Keratinocyte (primary cell): ENCODE results near the gene C1orf174.

Experiments
- EZH2 ChIP-seq: IDR thresholded peaks from one replicate; pipeline ENCODE4 v1.6.1; 2012; ENCODE audit warnings: inconsistent platforms, mild to moderate bottlenecking, low read length, moderate library complexity
- TF ChIP-seq, protein P1 (sequence below), 3 experiments: IDR thresholded peaks in 1 of 3; conservative IDR thresholded peaks in 1 of 3; optimal IDR thresholded peaks in 1 of 3; 2 replicates in 2 of 3; 3 replicates in 1 of 3; pipeline versions ENCODE3 to v1.5.1; 2011; ENCODE audit warnings: low read length in 3 of 3, mild to moderate bottlenecking in 3 of 3, moderate library complexity in 2 of 3, control low read depth in 1 of 3, inconsistent platforms in 1 of 3; ENCODE audit not compliant: insufficient read depth in 2 of 3; ENCODE audit errors: extremely low read depth in 1 of 3

DNA sequence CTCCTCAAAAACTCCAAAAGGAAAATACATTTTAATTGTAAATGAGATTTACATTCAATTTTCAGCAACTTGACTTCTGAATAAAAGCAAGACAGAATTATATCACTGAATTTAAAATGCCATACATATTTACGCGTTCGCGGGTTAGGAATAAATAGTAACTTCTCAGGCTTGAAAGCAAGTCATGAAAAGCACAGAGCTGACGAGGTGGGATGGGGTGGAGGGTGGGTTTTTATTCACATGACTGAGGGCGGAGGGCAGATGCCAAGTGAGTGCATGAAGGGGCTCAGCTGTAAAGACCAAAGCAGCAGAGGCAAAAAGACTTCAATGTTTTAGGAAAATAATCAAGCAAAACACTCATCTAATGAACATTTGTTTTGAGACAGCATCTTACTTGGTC, 48.8 kb downstream of the C1orf174 start:
- TF ChIP-seq, protein P1, sequence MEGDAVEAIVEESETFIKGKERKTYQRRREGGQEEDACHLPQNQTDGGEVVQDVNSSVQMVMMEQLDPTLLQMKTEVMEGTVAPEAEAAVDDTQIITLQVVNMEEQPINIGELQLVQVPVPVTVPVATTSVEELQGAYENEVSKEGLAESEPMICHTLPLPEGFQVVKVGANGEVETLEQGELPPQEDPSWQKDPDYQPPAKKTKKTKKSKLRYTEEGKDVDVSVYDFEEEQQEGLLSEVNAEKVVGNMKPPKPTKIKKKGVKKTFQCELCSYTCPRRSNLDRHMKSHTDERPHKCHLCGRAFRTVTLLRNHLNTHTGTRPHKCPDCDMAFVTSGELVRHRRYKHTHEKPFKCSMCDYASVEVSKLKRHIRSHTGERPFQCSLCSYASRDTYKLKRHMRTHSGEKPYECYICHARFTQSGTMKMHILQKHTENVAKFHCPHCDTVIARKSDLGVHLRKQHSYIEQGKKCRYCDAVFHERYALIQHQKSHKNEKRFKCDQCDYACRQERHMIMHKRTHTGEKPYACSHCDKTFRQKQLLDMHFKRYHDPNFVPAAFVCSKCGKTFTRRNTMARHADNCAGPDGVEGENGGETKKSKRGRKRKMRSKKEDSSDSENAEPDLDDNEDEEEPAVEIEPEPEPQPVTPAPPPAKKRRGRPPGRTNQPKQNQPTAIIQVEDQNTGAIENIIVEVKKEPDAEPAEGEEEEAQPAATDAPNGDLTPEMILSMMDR (optimal IDR thresholded peaks at IDR 0.05 in 1 of 3, IDR thresholded peaks at IDR 0.05 in 1 of 3, conservative IDR thresholded peaks at IDR 0.05 in 1 of 3; ENCODE audit: extremely low read depth in 1 of 3, insufficient read depth in 2 of 3, low read length in 3 of 3) = no peak
- no peak for TF ChIP-seq EZH2
